HG02623 (cell line): ENCODE measurements around the gene VWA1.
A peak's percentile ranks its signal among the peaks of the same experiment; 100 is the strongest.
"Not testable (repeated sequence)": the region's sequence is repeated elsewhere in the genome, so short reads cannot be mapped to it uniquely, and the experiment has no call there.

ENCODE experiments used
- ATAC-seq: cut with Tn5 transposase; IDR thresholded peaks from one replicate; pipeline ENCODE4 v1.9.1; 2021; ENCODE audit warnings: moderate library complexity; ENCODE audit not compliant: unreplicated experiment

The VWA1 gene

DNA sequence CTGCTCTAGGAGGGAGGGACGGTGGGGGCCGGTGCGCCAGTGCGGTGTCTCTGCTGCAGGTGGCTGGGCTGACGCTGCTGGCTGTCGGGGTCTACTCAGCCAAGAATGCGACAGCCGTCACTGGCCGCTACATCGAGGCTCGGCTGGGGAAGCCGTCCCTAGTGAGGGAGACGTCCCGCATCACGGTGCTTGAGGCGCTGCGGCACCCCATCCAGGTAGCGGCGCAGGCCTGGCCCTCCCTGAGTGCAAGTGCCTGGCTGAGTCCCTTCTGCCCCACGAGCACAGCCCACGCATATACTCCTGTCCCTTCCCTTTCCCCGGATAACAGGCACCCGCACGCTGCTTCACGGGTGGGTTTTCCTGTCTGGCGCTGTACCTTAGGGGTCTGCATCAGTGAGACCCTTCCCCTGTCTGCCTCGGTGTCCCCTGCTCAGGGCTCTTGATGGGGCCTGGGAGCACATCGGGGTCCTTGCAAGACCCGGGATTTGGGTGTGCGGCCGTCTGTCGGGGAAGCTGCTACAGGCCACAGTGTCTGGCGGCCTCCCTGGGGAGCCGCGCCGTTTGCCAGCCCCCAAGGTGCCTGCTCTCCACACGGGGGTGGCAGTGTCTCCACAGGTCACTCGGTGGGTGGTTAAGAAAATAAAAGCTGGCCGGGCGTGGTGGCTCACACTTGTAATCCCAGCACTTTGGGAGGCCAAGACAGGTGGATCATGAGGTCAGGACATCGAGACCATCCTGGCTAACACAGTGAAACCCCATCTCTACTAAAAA lies 19.0 kb downstream of the VWA1 start:
- ATAC-seq, result not testable (repeated sequence)

DNA sequence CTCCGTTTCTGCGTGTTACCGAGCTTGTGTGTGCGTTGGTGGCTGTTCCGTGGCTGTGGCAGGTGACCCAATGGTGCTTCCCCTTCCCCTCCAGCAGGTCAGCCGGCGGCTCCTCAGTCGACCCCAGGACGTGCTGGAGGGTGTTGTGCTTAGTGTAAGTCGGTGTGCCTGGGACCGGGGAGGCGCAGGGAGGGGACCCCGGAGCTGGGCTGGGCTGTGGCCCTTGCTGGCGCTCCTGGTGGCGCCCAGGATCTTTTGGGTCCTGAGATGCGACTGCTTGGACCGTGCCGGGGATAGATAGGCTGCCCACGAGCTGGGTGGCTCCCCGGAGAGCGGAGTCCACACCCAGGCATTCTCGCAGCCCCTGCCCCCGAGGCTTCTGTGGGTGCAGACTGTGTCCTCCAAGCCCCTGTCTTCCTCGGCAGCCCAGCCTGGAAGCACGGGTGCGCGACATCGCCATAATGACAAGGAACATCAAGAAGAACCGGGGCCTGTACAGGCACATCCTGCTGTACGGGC lies 19.9 kb downstream of the VWA1 start:
- ATAC-seq, result no peak

DNA sequence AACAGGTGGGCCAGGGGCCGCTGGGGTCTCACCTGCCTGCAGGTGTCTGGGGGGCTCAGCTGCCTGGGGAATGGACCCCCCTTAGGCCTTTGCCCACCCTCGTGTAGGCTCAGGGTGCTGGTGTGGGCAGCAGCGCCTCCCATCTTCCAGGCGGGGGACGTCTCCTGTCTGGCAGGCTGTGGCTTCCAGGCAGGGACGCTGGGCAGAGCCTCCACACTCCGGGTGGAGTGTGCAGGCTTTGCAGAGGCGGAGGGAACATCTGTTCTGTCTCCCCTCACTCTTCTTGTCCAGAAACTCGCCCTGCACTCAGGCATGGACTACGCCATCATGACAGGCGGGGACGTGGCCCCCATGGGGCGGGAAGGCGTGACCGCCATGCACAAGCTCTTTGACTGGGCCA lies 20.4 kb downstream of the VWA1 start:
- not testable (repeated sequence) for ATAC-seq

DNA sequence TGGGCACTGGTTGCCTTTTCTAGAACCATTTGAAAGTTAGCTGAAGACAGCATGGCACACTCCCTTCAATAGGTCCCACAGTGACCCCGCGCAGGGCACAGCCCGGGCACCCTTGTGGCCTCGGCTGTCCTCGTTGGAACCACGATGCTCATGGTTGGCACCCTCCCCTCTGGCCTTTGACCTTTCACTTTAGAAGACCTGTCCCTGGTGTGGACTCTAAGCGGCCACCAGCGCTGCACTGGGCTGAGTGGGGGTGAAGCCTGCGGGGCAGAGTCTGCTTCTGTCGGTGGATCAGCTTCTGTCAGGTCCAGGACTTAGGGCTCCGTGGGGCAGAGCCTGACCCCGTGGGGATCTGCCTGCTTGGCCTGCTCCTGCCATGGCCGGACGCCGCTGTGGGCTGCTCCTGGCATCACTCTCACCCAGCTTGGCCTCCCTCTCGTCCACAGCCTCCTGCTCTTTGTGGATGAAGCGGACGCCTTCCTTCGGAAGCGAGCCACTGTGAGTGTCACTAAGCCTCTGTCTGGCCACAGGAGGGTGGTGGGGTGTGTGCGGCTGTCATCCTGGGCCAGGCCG lies 21.3 kb downstream of the VWA1 start:
- not testable (repeated sequence) for ATAC-seq

DNA sequence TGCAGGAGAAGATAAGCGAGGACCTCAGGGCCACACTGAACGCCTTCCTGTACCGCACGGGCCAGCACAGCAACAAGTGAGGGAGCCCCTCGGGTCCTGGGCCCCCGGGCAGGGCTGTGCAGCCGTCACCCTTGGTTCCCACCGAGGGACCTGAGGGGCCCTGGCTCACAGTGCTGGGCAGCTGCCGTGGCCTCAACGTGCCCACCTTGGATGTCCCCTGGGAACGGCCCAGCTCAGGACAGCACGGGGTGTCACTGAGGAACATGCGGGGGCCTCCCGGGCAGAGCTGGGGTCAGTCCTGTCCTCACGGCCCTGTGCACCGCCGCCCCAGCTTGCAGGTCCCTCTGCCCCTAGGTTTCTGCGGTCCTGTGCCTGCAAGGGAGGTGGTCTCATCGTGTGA lies 23.7 kb downstream of the VWA1 start:
- ATAC-seq, result not testable (repeated sequence)

DNA sequence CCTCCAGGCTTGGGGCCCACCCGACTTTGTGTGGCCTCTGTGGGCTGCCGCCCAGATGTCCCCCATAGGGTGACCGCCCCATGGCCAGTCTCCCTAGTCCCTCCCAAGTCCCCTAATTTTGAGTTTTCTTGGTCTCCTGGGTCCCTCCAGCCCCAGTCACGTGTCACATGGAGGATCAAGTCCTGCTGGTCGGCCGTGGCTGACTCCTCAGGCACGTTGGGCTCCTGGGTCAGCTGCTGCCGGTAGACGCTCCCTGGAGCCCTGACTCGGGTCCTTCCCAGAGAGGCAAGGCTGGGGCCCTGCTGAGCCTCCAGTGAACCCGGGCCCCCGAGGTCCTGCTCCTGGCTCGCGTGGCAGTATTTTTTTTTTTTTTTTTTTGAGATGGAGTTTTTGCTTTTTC lies 24.2 kb downstream of the VWA1 start:
- ATAC-seq, result not testable (repeated sequence)

DNA sequence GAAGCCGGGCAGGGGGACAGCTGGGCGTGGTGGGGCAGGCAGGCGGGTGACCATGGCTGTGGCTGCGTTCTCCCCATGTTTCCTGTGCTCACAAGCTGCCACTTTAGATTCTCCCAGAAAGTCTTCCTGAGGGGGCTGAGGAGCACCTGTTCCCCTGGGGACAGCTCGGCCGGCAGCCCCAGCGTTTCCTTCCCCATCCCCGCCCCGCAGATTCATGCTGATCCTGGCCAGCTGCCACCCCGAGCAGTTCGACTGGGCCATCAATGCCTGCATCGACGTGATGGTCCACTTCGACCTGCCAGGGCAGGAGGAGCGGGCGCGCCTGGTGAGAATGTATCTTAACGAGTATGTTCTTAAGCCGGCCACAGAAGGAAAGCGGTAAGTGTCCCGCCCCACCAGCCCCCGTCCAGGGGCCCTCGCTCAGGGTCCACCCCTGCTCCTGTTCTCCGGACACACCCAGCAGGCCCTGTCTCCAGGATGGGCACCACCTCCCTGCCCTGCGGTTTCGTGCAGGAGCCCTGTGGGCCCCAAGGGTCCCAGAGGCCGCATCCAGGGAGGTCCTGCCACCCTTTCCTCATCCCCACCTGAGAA lies 25.1 kb downstream of the VWA1 start:
- no peak for ATAC-seq

DNA sequence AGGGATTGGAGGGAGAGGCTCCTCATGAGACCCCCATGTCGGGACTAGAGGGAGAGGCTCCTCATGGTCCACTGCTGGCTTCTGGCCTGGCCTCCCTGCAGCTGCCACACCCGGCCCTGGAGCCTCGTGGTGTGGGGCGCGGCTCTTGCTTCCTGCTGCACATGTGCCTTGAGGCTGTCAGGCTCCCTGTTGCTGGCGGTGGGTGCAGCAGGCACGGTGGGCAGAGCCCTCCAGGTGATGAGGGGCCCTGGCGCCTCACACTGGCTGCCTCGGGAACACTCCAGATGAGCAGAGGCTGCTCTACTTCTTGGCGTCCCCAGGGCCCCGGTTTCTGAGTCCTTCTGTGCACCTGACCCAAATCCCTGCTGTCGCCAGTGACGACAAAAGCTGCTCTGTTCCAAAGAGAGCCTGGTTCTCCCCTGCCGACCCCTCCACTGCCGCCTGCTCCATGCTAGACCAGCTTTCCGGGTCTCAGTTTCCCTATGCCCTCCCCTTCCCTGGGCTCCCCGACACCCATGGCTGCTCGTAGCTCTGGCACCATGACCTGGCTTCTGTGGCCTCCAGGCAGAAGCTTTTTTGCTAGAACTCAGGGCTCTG lies 26.3 kb downstream of the VWA1 start:
- ATAC-seq, result no peak

DNA sequence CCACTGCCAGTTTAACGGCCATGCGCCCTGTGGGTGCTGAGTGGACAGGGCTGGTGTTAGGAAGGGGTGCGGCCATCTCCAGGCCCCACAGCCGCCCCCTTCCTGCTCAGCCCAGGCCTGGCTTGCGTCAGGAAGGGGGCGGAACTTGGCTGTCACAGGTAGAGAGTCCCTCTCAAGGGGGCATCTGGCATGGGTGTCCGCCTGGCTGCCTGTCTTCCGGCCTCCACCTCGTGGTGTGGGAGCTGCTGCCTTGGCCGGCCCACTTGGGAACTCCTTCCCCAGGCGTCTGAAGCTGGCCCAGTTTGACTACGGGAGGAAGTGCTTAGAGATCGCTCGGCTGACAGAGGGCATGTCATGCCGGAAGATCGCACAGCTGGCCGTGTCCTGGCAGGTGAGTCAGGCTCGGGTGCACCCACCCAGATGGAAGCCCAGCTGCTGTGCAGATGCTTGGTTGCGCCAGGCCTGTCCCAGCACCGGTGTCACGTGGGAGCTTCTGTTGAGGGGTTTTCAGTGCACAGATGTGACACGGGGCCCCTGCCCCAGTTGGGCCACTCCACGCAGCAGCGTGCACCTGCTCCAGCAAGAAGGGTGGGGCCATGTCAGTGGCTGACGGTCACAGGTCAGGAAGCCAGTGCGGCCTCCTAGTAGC lies 27.0 kb downstream of the VWA1 start:
- ATAC-seq, result no peak

DNA sequence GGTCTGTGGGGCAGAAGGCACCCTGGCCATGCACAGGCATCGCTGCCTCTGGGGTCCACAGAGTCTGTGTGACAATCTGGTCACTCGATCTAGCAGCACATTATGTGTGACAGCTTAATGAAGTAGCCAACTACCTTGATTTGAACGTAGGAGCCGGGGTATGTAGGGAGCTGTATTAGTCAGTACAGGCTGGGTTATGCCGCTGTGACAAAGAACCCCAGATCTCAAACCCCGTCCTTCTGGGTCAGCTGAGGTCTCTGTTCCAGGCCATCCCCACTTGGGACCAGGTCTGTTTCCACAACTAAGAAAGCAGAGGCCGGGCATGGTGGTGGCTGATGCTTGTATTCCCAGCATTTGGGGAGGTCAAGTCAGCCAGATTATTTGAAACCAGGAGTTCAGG lies 27.8 kb downstream of the VWA1 start:
- ATAC-seq, result no peak

DNA sequence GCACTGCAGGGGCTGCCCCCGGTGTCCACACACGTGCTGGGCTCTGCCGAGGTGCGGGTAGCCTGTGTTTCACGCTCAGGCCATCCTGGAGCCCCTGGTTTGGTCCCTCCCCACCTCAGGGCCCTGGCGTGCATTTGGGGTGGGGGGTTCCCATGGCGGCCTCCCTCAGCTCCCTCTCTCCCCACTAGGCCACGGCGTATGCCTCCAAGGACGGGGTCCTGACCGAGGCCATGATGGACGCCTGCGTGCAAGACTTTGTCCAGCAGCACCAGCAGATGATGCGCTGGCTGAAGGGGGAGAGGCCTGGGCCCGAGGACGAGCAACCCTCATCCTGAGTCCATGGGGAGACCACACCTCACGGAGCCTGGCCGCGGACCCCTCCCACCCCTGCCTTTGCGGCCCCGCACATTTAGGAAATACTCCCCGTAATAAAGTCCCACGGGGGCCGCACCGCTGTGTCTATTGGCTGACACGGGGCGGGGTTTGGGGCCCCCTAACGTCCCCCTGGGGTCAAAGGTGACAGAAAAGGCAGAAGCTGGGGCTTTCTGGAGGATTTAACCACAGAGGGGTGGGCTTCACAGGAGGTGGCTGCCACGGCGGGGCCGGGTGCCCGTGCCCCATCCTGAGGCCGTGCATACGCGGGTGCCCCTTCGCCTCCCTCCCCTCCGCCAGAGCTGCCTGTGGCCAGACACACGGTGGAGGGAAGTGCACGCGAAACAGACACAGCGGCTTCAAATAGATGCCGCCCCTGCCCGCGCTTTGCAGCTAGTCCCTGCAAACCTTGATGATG lies 32.9 kb downstream of the VWA1 start:
- not testable (repeated sequence) for ATAC-seq

DNA sequence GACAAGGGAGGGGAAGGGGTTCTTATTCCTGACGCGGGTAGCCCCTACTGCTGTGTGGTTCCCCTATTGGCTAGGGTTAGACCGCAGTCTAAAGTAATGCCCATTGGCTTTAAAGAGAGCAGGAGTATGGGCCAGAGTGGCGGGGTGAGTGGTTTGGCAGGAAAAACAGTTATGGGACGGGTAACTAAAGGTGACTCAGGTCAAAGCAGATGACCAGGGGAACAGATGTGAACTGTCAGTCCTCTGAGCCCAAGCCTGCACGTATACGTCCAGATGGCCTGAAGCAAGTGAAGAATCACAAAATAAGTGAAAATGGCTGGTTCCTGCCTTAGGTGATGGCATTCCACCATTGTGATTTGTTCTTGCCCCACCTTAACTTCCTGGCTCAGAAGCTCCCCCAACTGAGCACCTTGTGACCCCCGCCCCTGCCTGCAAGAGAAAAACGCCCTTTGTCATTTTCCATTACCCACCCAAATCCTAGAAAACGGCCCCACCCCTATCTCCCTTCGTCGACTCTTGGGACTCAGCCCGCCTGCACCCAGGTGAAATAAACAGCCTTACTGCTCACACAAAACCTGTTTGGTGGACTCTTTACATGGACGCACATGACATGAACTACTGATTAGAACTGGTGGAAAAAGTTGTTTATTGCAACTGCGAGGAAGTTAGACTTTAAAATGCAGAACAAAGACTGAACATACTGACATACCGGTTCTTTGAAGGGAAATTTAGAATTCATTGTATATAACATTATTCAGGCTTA lies 35.3 kb downstream of the VWA1 start:
- no peak for ATAC-seq

DNA sequence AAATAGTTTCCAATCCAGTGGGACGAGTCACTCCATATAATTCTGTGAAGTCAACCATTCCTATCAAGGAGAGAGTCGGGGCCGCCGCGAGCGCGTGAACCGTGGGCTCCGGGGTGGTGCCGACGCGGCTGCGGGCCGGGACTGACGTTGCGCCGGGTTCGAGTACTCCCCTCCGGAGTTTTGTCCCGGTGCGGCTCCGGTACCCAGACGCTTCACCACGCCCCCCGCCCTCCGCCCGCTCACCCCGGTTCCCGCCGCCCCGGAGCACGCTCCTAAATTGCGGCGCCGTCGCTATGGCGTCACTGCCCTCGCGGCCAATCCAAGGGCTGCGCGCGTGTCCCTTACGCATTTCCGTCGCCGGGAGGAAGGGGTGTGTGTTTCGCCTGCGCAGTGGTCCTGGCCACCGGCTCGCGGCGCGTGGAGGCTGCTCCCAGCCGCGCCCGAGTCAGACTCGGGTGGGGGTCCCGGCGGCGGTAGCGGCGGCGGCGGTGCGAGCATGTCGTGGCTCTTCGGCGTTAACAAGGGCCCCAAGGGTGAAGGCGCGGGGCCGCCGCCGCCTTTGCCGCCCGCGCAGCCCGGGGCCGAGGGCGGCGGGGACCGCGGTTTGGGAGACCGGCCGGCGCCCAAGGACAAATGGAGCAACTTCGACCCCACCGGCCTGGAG lies 36.0 kb downstream of the VWA1 start, which contains the start of gene ATAD3B:
TSS of gene ATAD3B (plus strand) at position 377 of the 664 bp plus-strand sequence. CDS start at position 497, 120 bp downstream.
- peak; percentile 85 for ATAC-seq

DNA sequence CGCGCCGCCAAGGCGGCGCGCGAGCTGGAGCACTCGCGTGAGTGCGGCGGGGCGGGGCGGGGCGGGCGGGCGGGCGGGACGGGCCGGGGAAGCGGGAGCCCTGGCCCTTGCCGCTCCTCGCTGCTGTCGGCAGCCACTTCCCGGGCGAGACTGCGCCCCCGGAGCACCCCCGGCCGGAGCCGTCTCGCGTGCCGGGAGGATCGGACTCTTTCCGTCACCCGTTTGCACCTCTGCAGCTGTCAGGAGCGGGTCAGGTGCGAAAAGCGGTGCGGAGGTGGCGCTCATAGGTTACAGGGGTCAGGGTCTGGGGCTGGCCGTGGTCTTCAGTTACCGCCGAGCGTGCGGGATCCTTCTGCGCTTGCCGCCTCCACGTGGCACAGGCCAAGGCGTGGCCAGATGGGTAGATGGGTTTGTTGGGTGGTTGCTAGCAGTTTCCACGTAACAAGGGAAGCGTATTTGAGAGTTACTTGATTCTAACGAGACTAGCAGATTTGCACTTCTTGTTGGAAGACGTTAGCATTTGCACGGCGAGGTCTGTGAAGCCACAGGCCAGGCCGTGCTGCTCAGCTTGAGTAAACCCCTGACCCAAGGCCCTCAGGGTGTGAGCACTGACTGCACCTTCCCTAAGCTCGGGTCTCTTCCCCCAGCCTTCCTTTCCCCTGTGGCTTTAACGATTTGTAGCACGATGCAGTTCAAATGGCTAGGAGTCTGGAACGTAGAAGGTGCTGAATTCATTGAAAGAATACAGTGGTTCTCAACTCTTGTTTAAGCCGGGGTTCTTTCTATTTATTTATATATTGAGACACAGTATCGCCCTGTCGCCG lies 36.8 kb downstream of the VWA1 start:
- ATAC-seq, result not testable (repeated sequence)

DNA sequence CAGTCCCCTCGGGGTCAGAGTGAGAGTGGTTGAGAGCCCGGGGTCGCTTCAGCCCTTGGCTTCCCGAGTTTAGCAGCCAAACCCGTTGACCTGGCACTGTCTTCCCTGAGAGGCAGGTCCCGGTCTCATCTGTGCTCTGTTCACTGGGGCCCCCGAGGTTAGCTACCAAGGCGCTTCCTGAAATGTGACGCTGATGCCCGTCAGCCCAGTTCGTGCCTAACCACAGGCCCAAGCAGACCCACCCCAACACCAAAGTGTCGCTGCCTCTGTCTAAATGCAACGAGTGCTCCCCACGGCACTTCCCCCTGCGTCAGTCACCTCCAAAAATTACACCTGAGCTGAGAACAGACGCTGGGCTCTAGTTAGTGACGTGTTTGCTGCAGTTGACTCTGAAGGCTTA lies 40.5 kb downstream of the VWA1 start:
- not testable (repeated sequence) for ATAC-seq

DNA sequence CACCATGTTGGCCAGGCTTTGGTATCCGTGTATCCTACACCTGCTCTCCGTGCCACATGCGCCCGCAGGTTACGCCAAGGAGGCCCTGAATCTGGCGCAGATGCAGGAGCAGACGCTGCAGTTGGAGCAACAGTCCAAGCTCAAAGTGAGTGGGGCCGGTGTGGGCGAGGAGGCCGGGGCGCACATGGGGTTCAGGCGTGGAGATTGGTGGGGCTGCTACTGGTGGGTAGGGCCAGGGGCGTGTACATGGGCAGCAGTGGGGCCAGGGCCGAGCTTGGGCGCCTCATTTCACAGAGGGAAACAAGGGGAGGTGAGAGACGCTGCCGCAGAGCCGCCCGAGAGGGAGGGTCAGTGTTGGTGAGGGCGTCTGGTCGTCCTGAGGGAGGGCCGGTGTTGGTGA lies 41.7 kb downstream of the VWA1 start:
- no peak for ATAC-seq

DNA sequence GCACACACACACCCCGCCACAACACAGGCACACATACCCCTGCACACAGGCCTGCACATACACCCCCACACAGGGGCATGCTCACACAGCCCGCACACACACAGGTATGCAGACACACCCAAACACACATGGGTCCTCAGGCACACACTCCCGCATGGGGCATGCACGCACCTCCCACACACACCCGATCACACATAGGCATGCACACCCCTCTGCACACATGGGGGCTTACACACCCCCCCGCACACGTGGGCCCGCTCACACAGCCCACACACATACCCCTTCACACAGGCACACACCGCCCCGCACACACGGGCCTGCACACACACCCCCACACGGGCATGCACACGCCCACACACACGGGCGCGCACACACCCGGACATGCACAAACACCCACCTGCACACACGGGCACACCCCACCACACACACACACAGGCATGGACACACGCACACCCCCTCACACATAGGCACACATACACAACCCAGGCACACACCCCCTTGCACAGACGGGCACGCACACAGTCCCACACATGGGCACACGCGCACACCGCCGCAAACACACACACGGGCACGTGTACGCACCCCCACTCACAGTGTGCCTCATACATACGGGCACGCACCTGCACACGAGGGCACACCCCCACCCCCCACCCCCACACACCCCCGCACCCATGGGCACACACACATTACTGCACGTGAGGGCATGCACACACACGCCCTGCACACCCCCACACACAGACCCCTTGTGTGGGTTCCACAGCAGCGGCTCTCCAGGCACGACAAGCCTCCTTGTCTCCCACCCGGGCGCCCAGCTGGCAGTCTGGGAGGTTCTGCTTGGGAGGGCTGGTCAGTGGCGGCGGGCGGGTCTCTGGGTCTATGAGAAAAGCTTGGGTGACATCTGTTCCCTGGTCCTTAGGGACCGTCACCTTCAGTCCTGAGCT lies 44.3 kb downstream of the VWA1 start:
- no peak for ATAC-seq
